ENCODE measurements around the gene FXYD7.
A peak's percentile ranks its signal among the peaks of the same experiment; 100 is the strongest.

FXYD7 gene

DNA sequence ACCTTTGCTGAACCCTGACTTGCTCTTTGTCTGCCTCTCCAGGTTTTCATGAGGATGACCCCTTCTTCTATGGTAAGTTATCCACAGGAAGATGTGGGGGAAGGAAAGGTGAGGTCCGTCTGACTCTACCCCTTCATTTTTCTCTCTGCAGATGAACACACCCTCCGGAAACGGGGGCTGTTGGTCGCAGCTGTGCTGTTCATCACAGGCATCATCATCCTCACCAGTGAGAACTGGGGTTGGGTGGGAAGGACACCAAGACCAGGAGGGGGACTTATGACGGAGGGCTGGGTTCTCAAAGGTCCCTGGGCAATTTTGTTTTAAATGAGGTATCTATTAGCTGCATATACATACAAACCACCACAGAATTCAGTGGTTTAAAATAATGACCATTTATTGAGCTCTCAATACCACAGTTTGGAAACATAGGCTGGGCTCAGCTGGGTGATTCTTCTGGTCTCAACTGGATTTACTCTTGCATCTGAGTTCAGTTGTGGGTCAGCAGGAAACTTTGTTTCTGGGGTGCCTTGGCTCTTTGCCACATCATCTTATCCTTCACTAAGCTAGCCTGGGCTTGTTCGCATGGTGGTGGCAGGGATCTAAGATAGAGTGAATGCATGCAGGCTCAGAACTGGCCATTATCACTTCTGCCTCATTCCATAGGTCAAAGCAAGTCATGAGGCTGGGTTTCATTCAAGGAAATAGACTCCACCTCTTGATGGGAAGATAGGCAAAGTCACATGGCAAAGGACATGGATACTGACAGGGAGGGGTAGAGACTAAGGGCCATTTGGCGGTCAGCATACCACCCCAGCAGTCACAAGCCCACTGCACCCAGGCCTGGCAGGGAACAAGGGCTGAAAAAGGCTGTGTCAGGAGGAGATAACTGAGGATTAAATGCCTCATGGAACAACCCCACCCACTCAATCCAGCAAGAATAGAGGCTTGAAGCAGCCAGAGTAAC lies 23.3 kb downstream of the FXYD7 start:
- peaks cover 9% of the 10 kb centered on the region for H3K9me3 ChIP-seq (ENCODE audit: control insufficient read depth, insufficient read depth, low read depth, low read length)
- TF ChIP-seq ZNF335 (tag by site-specific recombination; conservative IDR thresholded peaks at IDR 0.05) (no peak), ZNF292 (tag by site-specific recombination; IDR thresholded peaks at IDR 0.05; ENCODE audit: borderline replicate concordance, low read depth) (no peak), SETDB1 (IDR thresholded peaks at IDR 0.05; ENCODE audit: insufficient read length, low read length) (peak; percentile 78), ZNF600 (tag by site-specific recombination; IDR thresholded peaks at IDR 0.05) (no peak), ZNF266 (tag by site-specific recombination; IDR thresholded peaks at IDR 0.05; ENCODE audit: low read depth) (no peak), ZNF677 (tag by site-specific recombination; IDR thresholded peaks at IDR 0.05) (no peak)
- no peak overlapping the region for H3K27ac ChIP-seq (ENCODE audit: extremely low read depth, low read depth, low read length)
- H3K4me3 ChIP-seq (ENCODE audit: low read depth, low read length), result no peak overlapping the region
- H3K36me3 ChIP-seq (ENCODE audit: control insufficient read depth in 2 of 2, insufficient read depth in 1 of 2, low read length in 2 of 2), result peaks cover 28 to 84% of the 10 kb centered on the region in 2 experiments
- CTCF ChIA-PET, result interaction anchor here (0.6 to 3.6 kb wide), 5 partner anchors 12 to 329 kb away, joined by 3 to 10 read pairs (median 6); partner anchors contain the start of genes FXYD5 and LGI4
- POLR2A ChIA-PET, result no interaction called here
- H3K4me1 ChIP-seq (ENCODE audit: control insufficient read depth, insufficient read depth, low read length), result no peaks in the 10 kb centered on the region

DNA sequence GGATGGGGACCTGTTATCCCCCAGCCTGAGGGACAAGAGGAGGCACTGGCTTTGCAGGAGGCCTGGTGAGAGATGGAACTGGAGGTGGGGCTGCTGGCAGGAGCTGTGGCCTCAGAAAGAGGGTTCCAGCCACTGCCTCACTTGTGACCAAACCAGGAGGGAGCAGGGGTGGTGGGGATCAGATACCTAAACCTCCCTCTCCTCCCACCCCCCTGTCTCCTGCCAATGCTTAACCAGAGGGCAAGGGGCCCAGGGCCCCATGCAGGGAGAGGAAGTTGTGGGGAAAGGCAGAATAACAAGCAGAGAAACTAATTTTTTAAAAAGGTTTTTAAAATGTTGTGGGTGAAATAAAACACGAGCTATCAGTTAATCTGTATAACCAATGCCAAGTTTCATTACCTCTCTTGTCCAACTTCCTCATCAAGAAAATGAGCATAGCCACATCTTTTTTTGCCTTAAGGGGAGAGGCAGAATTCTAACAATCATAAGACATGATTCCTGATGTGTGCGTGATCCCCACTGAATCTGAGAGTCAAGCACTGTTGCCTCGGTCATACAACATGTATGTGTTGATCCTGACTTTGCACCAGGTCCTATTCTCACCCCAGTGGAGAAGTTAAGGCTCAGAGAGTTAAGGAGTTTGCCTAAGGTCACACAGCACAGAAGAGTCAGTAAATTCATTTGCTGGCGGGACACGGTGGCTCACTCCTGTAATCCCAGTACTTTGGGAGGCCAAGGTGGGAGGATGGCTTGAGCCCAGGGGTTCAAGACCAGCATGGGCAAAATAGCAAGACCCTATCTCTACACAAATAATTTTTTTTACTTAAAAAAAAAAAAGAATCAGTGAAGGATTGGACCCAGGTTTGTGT lies 24.4 kb downstream of the FXYD7 start:
- H3K4me3 ChIP-seq (ENCODE audit: low read depth, low read length), result no peak overlapping the region
- POLR2A ChIA-PET, result no interaction called here

DNA sequence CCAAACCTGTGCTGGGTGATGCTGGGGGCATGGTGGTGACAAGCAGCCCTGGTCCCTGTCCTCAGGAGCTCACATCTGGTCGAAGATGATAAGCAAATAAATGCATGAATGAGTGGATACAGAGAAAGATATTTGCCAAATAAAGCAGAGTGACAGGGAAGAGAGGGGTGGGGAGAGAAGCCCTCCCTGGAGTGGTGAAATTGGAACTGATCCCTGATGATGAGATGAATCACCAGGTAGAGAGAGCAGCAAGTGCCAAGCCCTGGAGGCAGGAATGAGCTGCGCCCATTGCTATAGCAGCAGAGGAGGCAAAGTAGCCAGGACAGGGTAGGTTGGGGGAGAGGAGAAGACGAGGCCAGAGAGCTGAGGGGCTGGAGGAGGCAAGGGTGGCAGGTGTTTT lies 25.1 kb downstream of the FXYD7 start:
- CTCF ChIA-PET, result interaction anchor here (1.3 to 3.6 kb wide), 4 partner anchors 12 to 327 kb away, joined by 4 to 10 read pairs (median 6); partner anchors contain the start of gene FXYD5

More for the DNA sequence above, 24.4 kb downstream of the FXYD7 start:
- CTCF ChIA-PET, result interaction anchor here (0.6 to 3.6 kb wide), 7 partner anchors 11 to 328 kb away, joined by 3 to 10 read pairs (median 5); partner anchors contain the start of genes FXYD5 and LGI4
- Histone ChIP-seq H3K27ac (ENCODE audit: extremely low read depth, low read depth, low read length) (no peak overlapping the region), H3K9me3 (ENCODE audit: control insufficient read depth, insufficient read depth, low read depth, low read length) (peaks cover 5% of the 10 kb centered on the region; the same call in 1 of the 2 replicates), H3K36me3 (ENCODE audit: control insufficient read depth in 2 of 2, insufficient read depth in 1 of 2, low read length in 2 of 2) (peaks cover 26 to 73% of the 10 kb centered on the region in 2 experiments), H3K4me1 (ENCODE audit: control insufficient read depth, insufficient read depth, low read length) (no peaks in the 10 kb centered on the region)
- TF ChIP-seq ZNF426 (tag by site-specific recombination; IDR thresholded peaks at IDR 0.05) (no peak), ZNF768 (tag by site-specific recombination; IDR thresholded peaks at IDR 0.05) (0 out of 2 replicates have a peak, but pooled peaks have one; percentile 31)

More for the DNA sequence above, 25.1 kb downstream of the FXYD7 start:
- no peaks in the 10 kb centered on the region for H3K4me1 ChIP-seq (ENCODE audit: control insufficient read depth, insufficient read depth, low read length)
- H3K27ac ChIP-seq (ENCODE audit: extremely low read depth, low read depth, low read length), result no peak overlapping the region
- TF ChIP-seq ZNF19 (tag by site-specific recombination; IDR thresholded peaks at IDR 0.05; ENCODE audit: low read depth) (no peak), SETDB1 (IDR thresholded peaks at IDR 0.05; ENCODE audit: insufficient read length, low read length) (no peak), ZNF394 (tag by site-specific recombination; IDR thresholded peaks at IDR 0.05; ENCODE audit: borderline replicate concordance) (no peak), ZNF302 (tag by site-specific recombination; IDR thresholded peaks at IDR 0.05; ENCODE audit: low read depth) (no peak), GLI4 (tag by site-specific recombination; IDR thresholded peaks at IDR 0.05) (no peak), ZNF544 (tag by site-specific recombination; IDR thresholded peaks at IDR 0.05) (no peak), ZBTB20 (tag by site-specific recombination; IDR thresholded peaks at IDR 0.05) (no peak), ZNF311 (tag by site-specific recombination; IDR thresholded peaks at IDR 0.05; ENCODE audit: borderline replicate concordance) (no peak), ZNF555 (tag by site-specific recombination; conservative IDR thresholded peaks at IDR 0.05) (no peak), ZNF10 (tag by site-specific recombination; IDR thresholded peaks at IDR 0.05) (no peak)
- TF ChIP-seq, protein P1, sequence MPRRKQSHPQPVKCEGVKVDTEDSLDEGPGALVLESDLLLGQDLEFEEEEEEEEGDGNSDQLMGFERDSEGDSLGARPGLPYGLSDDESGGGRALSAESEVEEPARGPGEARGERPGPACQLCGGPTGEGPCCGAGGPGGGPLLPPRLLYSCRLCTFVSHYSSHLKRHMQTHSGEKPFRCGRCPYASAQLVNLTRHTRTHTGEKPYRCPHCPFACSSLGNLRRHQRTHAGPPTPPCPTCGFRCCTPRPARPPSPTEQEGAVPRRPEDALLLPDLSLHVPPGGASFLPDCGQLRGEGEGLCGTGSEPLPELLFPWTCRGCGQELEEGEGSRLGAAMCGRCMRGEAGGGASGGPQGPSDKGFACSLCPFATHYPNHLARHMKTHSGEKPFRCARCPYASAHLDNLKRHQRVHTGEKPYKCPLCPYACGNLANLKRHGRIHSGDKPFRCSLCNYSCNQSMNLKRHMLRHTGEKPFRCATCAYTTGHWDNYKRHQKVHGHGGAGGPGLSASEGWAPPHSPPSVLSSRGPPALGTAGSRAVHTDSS (tag by site-specific recombination; IDR thresholded peaks at IDR 0.05), result no peak
- TF ChIP-seq, protein P2, sequence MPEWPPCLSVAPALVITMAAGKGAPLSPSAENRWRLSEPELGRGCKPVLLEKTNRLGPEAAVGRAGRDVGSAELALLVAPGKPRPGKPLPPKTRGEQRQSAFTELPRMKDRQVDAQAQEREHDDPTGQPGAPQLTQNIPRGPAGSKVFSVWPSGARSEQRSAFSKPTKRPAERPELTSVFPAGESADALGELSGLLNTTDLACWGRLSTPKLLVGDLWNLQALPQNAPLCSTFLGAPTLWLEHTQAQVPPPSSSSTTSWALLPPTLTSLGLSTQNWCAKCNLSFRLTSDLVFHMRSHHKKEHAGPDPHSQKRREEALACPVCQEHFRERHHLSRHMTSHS (tag by site-specific recombination; IDR thresholded peaks at IDR 0.05), result no peak
- H3K4me3 ChIP-seq (ENCODE audit: low read depth, low read length), result no peak overlapping the region
- H3K36me3 ChIP-seq (ENCODE audit: control insufficient read depth in 2 of 2, insufficient read depth in 1 of 2, low read length in 2 of 2), result peaks cover 23 to 65% of the 10 kb centered on the region in 2 experiments
- POLR2A ChIA-PET, result no interaction called here
- peaks cover 5% of the 10 kb centered on the region; the same call in 1 of the 2 replicates for H3K9me3 ChIP-seq (ENCODE audit: control insufficient read depth, insufficient read depth, low read depth, low read length)
